HEK293 (cell line): Measurements from ENCODE around the gene BHMT2.

Experiments used
- CTCF ChIA-PET: fragments of 350-600 bp; formaldehyde crosslinking; extraction: SDS; loops from one replicate; lab custom pipeline; 2021; ENCODE audit warnings: antibody characterized with exemption; lab: Yijun Ruan, JAX
- POLR2A ChIA-PET: fragments of 300-600 bp; formaldehyde crosslinking; extraction: SDS; loops from one replicate; lab custom pipeline; 2020; ENCODE audit warnings: antibody characterized with exemption, inconsistent platforms; lab: Yijun Ruan, JAX
- H3K27ac ChIP-seq: fragments of 200-500 bp; sonication (Bioruptor generic); 2 replicates; pipeline ENCODE4 v1.5.1; 2014; ENCODE audit warnings: low read depth, low read length, control low read depth, inconsistent platforms; ENCODE audit errors: extremely low read depth
- H3K36me3 ChIP-seq, 2 experiments: fragments of 200-500 bp in 1 of 2; sonication (Bioruptor generic) in 1 of 2; 1 replicate in 1 of 2; 2 replicates in 1 of 2; pipeline ENCODE4 v1.5.1; 2014 to 2017; ENCODE audit warnings: inconsistent platforms in 2 of 2, low read length in 2 of 2; ENCODE audit not compliant: control insufficient read depth in 2 of 2, insufficient read depth in 1 of 2
- H3K4me1 ChIP-seq: fragments of 200-500 bp; sonication (Bioruptor generic); 2 replicates; pipeline ENCODE4 v1.5.1; 2014; ENCODE audit warnings: mild to moderate bottlenecking, low read length, inconsistent platforms; ENCODE audit not compliant: control insufficient read depth, insufficient read depth
- H3K4me3 ChIP-seq: 2 replicates; pipeline ENCODE4 v1.5.1; 2011; ENCODE audit warnings: low read depth, mild to moderate bottlenecking, control low read depth, low read length, moderate library complexity
- H3K9me3 ChIP-seq: fragments of 200-500 bp; sonication (Bioruptor generic); 2 replicates; pipeline ENCODE4 v1.5.1; 2014; ENCODE audit warnings: low read depth, low read length, inconsistent platforms; ENCODE audit not compliant: control insufficient read depth, insufficient read depth
- IKZF3 ChIP-seq: fragments of 450-650 bp; IDR thresholded peaks from 2 replicates; pipeline ENCODE4 v1.5.0; 2018; ENCODE audit warnings: missing biosample characterization, mild to moderate bottlenecking, missing genetic modification characterization, moderate library complexity
- KLF9 ChIP-seq: fragments of 450-650 bp; formaldehyde crosslinking; IDR thresholded peaks from 2 replicates; pipeline ENCODE4 v1.5.1; 2016; ENCODE audit warnings: missing biosample characterization, missing genetic modification characterization, low read depth
- OVOL3 ChIP-seq: fragments of 450-650 bp; formaldehyde crosslinking; IDR thresholded peaks from 2 replicates; pipeline ENCODE4 v1.5.1; 2016; ENCODE audit warnings: missing biosample characterization, missing genetic modification characterization
- SCRT2 ChIP-seq: fragments of 450-650 bp; formaldehyde crosslinking; IDR thresholded peaks from 2 replicates; pipeline ENCODE4 v1.5.1; 2016; ENCODE audit warnings: missing biosample characterization, missing genetic modification characterization
- ZBTB7A ChIP-seq: fragments of 450-650 bp; formaldehyde crosslinking; IDR thresholded peaks from 2 replicates; pipeline ENCODE4 v1.5.1; 2016; ENCODE audit warnings: low read depth, missing biosample characterization, missing genetic modification characterization
- ZFP69B ChIP-seq: fragments of 450-650 bp; formaldehyde crosslinking; IDR thresholded peaks from 2 replicates; pipeline ENCODE4 v1.5.1; 2016; ENCODE audit warnings: missing biosample characterization, missing genetic modification characterization
- ZNF114 ChIP-seq: fragments of 450-650 bp; formaldehyde crosslinking; IDR thresholded peaks from 2 replicates; pipeline ENCODE4 v1.5.0; 2017; ENCODE audit warnings: missing biosample characterization, missing genetic modification characterization
- ZNF121 ChIP-seq: fragments of 450-650 bp; formaldehyde crosslinking; IDR thresholded peaks from 2 replicates; pipeline ENCODE4 v1.5.1; 2016; ENCODE audit warnings: missing biosample characterization, missing genetic modification characterization
- ZNF133 ChIP-seq: fragments of 450-650 bp; formaldehyde crosslinking; IDR thresholded peaks from 2 replicates; pipeline ENCODE4 v1.5.1; 2016; ENCODE audit warnings: missing biosample characterization, missing genetic modification characterization
- ZNF155 ChIP-seq: fragments of 450-650 bp; formaldehyde crosslinking; IDR thresholded peaks from 2 replicates; pipeline ENCODE4 v1.5.1; 2016; ENCODE audit warnings: missing biosample characterization, missing genetic modification characterization
- ZNF174 ChIP-seq: fragments of 450-650 bp; formaldehyde crosslinking; IDR thresholded peaks from 2 replicates; pipeline ENCODE4 v1.5.0; 2017; ENCODE audit warnings: missing biosample characterization, mild to moderate bottlenecking, missing genetic modification characterization
- ZNF175 ChIP-seq: fragments of 450-650 bp; formaldehyde crosslinking; IDR thresholded peaks from 2 replicates; pipeline ENCODE4 v1.5.1; 2016; ENCODE audit warnings: missing biosample characterization, missing genetic modification characterization
- ZNF223 ChIP-seq: fragments of 450-650 bp; formaldehyde crosslinking; IDR thresholded peaks from 2 replicates; pipeline ENCODE4 v1.5.1; 2016; ENCODE audit warnings: missing biosample characterization, missing genetic modification characterization
- ZNF549 ChIP-seq: fragments of 450-650 bp; IDR thresholded peaks from 2 replicates; pipeline ENCODE4 v1.5.1; 2018; ENCODE audit warnings: missing biosample characterization, missing genetic modification characterization, mild to moderate bottlenecking, inconsistent platforms, moderate library complexity
- ZNF571 ChIP-seq: fragments of 450-650 bp; formaldehyde crosslinking; IDR thresholded peaks from 2 replicates; pipeline ENCODE4 v1.5.0; 2017; ENCODE audit warnings: missing biosample characterization, missing genetic modification characterization
- ZNF623 ChIP-seq: fragments of 450-650 bp; formaldehyde crosslinking; IDR thresholded peaks from 2 replicates; pipeline ENCODE4 v1.5.1; 2016; ENCODE audit warnings: missing biosample characterization, missing genetic modification characterization
- ZNF658 ChIP-seq: fragments of 450-650 bp; formaldehyde crosslinking; IDR thresholded peaks from 2 replicates; pipeline ENCODE4; 2016; ENCODE audit warnings: missing biosample characterization, missing genetic modification characterization
- ZNF701 ChIP-seq: fragments of 450-650 bp; formaldehyde crosslinking; IDR thresholded peaks from 2 replicates; pipeline ENCODE4 v1.5.1; 2016; ENCODE audit warnings: missing biosample characterization, missing genetic modification characterization
- ZNF776 ChIP-seq: fragments of 450-650 bp; formaldehyde crosslinking; IDR thresholded peaks from 2 replicates; pipeline ENCODE4 v1.5.0; 2017; ENCODE audit warnings: missing biosample characterization, missing genetic modification characterization, borderline replicate concordance
- ZSCAN16 ChIP-seq: fragments of 450-650 bp; formaldehyde crosslinking; IDR thresholded peaks from 2 replicates; pipeline ENCODE4 v1.5.1; 2016; ENCODE audit warnings: missing biosample characterization, missing genetic modification characterization
- ZSCAN30 ChIP-seq: fragments of 450-650 bp; IDR thresholded peaks from 2 replicates; pipeline ENCODE4 v1.5.1; 2018; ENCODE audit warnings: missing biosample characterization, mild to moderate bottlenecking, missing genetic modification characterization, moderate library complexity
- TF ChIP-seq, protein P1 (sequence below): fragments of 450-650 bp; formaldehyde crosslinking; IDR thresholded peaks from 2 replicates; pipeline ENCODE4 v1.5.1; 2016; ENCODE audit warnings: missing biosample characterization, missing genetic modification characterization, borderline replicate concordance
- TF ChIP-seq, protein P2 (sequence below): fragments of 450-650 bp; formaldehyde crosslinking; IDR thresholded peaks from 2 replicates; pipeline ENCODE4 v1.5.1; 2016; ENCODE audit warnings: missing biosample characterization, missing genetic modification characterization
- TF ChIP-seq, protein P3 (sequence below): fragments of 450-650 bp; formaldehyde crosslinking; IDR thresholded peaks from 2 replicates; pipeline ENCODE4 v1.5.1; 2016; ENCODE audit warnings: missing biosample characterization, missing genetic modification characterization
- TF ChIP-seq, protein P4 (sequence below): fragments of 450-650 bp; formaldehyde crosslinking; IDR thresholded peaks from 2 replicates; pipeline ENCODE4 v1.5.1; 2016; ENCODE audit warnings: missing biosample characterization, missing genetic modification characterization

The BHMT2 gene

DNA sequence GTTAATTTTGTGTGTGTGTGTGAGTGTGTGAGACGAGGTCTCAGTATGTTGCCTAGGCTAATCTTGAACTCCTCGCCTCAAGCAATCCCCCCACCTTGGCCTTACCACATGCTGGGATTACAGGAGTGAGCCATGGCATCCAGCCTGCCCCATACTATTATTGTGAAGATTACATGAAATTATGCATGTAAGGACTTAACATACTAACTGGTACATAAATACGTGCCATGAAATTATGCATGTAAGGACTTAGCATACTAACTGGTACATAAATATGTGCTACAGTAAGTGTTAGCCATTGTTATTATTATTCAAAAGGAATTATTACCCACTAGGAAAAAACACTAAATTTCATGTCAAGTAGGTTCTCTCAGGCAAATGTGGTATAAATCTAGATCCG lies 16.2 kb upstream of the BHMT2 start:
- H3K27ac ChIP-seq, result no peak overlapping the region
- H3K4me1 ChIP-seq, result no peaks in the 10 kb centered on the region
- POLR2A ChIA-PET, result no interaction called here
- no peaks in the 10 kb centered on the region for H3K9me3 ChIP-seq
- TF ChIP-seq ZNF776 (tag by site-specific recombination) (no peak), ZNF701 (tag by site-specific recombination) (no peak), ZNF571 (tag by site-specific recombination) (no peak), ZNF623 (no peak), ZSCAN16 (tag by site-specific recombination) (no peak), ZNF549 (tag by site-specific recombination) (no peak), ZNF175 (tag by site-specific recombination) (no peak), ZNF658 (no peak), ZFP69B (tag by site-specific recombination) (no peak), ZNF133 (tag by site-specific recombination) (no peak), IKZF3 (tag by site-specific recombination) (no peak), ZSCAN30 (tag by site-specific recombination) (no peak), ZBTB7A (no peak), ZNF174 (tag by site-specific recombination) (no peak)
- TF ChIP-seq, protein P1, sequence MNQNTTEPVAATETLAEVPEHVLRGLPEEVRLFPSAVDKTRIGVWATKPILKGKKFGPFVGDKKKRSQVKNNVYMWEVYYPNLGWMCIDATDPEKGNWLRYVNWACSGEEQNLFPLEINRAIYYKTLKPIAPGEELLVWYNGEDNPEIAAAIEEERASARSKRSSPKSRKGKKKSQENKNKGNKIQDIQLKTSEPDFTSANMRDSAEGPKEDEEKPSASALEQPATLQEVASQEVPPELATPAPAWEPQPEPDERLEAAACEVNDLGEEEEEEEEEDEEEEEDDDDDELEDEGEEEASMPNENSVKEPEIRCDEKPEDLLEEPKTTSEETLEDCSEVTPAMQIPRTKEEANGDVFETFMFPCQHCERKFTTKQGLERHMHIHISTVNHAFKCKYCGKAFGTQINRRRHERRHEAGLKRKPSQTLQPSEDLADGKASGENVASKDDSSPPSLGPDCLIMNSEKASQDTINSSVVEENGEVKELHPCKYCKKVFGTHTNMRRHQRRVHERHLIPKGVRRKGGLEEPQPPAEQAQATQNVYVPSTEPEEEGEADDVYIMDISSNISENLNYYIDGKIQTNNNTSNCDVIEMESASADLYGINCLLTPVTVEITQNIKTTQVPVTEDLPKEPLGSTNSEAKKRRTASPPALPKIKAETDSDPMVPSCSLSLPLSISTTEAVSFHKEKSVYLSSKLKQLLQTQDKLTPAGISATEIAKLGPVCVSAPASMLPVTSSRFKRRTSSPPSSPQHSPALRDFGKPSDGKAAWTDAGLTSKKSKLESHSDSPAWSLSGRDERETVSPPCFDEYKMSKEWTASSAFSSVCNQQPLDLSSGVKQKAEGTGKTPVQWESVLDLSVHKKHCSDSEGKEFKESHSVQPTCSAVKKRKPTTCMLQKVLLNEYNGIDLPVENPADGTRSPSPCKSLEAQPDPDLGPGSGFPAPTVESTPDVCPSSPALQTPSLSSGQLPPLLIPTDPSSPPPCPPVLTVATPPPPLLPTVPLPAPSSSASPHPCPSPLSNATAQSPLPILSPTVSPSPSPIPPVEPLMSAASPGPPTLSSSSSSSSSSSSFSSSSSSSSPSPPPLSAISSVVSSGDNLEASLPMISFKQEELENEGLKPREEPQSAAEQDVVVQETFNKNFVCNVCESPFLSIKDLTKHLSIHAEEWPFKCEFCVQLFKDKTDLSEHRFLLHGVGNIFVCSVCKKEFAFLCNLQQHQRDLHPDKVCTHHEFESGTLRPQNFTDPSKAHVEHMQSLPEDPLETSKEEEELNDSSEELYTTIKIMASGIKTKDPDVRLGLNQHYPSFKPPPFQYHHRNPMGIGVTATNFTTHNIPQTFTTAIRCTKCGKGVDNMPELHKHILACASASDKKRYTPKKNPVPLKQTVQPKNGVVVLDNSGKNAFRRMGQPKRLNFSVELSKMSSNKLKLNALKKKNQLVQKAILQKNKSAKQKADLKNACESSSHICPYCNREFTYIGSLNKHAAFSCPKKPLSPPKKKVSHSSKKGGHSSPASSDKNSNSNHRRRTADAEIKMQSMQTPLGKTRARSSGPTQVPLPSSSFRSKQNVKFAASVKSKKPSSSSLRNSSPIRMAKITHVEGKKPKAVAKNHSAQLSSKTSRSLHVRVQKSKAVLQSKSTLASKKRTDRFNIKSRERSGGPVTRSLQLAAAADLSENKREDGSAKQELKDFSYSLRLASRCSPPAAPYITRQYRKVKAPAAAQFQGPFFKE (tag by site-specific recombination), result no peak
- TF ChIP-seq, protein P2, sequence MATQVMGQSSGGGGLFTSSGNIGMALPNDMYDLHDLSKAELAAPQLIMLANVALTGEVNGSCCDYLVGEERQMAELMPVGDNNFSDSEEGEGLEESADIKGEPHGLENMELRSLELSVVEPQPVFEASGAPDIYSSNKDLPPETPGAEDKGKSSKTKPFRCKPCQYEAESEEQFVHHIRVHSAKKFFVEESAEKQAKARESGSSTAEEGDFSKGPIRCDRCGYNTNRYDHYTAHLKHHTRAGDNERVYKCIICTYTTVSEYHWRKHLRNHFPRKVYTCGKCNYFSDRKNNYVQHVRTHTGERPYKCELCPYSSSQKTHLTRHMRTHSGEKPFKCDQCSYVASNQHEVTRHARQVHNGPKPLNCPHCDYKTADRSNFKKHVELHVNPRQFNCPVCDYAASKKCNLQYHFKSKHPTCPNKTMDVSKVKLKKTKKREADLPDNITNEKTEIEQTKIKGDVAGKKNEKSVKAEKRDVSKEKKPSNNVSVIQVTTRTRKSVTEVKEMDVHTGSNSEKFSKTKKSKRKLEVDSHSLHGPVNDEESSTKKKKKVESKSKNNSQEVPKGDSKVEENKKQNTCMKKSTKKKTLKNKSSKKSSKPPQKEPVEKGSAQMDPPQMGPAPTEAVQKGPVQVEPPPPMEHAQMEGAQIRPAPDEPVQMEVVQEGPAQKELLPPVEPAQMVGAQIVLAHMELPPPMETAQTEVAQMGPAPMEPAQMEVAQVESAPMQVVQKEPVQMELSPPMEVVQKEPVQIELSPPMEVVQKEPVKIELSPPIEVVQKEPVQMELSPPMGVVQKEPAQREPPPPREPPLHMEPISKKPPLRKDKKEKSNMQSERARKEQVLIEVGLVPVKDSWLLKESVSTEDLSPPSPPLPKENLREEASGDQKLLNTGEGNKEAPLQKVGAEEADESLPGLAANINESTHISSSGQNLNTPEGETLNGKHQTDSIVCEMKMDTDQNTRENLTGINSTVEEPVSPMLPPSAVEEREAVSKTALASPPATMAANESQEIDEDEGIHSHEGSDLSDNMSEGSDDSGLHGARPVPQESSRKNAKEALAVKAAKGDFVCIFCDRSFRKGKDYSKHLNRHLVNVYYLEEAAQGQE (tag by site-specific recombination), result no peak
- H3K36me3 ChIP-seq, result no peaks in the 10 kb centered on the region
- H3K4me3 ChIP-seq, result no peak overlapping the region
- CTCF ChIA-PET, result interaction anchor here (0.6 kb wide), 1 partner anchor 52 kb away, joined by 3 read pairs; no protein-coding TSS in a partner anchor

DNA sequence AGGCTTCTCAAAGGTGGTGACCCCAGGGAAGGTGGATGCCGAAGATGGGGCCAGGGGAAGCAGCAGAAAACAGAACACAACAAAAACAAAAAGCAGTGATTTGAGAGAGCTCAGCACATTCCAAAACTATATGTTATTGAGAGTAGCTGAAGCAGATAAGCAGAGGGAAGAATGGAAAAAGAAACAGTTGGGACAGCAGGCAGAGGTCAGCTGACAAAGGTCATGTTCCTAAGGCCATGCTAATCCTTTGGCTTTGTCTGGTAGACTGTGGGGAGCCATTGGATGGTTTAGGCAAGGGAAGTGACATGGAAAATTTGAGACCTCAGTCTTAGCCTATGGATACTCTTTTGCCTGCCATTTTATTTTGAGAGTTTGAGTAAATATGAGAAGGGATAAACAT lies 14.6 kb upstream of the BHMT2 start:
- H3K4me3 ChIP-seq, result no peak overlapping the region
- ChIA-PET CTCF (interaction anchor here (0.6 to 0.7 kb wide), 4 partner anchors 35 to 809 kb away, joined by 3 to 4 read pairs (median 3); no protein-coding TSS in a partner anchor), POLR2A (no interaction called here)
- no peaks in the 10 kb centered on the region for H3K9me3 ChIP-seq
- no peaks in the 10 kb centered on the region for H3K36me3 ChIP-seq
- H3K27ac ChIP-seq, result no peak overlapping the region
- no peaks in the 10 kb centered on the region for H3K4me1 ChIP-seq
- TF ChIP-seq, protein P3, sequence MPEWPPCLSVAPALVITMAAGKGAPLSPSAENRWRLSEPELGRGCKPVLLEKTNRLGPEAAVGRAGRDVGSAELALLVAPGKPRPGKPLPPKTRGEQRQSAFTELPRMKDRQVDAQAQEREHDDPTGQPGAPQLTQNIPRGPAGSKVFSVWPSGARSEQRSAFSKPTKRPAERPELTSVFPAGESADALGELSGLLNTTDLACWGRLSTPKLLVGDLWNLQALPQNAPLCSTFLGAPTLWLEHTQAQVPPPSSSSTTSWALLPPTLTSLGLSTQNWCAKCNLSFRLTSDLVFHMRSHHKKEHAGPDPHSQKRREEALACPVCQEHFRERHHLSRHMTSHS, result no peak
- TF ChIP-seq OVOL3 (tag by site-specific recombination) (no peak), ZNF223 (no peak), ZNF623 (no peak), IKZF3 (tag by site-specific recombination) (no peak), SCRT2 (tag by site-specific recombination) (no peak), ZNF114 (tag by site-specific recombination) (no peak), ZNF121 (no peak), KLF9 (tag by site-specific recombination) (no peak), ZNF155 (tag by site-specific recombination) (no peak)
- TF ChIP-seq, protein P4, sequence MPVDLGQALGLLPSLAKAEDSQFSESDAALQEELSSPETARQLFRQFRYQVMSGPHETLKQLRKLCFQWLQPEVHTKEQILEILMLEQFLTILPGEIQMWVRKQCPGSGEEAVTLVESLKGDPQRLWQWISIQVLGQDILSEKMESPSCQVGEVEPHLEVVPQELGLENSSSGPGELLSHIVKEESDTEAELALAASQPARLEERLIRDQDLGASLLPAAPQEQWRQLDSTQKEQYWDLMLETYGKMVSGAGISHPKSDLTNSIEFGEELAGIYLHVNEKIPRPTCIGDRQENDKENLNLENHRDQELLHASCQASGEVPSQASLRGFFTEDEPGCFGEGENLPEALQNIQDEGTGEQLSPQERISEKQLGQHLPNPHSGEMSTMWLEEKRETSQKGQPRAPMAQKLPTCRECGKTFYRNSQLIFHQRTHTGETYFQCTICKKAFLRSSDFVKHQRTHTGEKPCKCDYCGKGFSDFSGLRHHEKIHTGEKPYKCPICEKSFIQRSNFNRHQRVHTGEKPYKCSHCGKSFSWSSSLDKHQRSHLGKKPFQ (tag by site-specific recombination), result no peak
